ENCODE results near the gene PARP9. TPM values are rescaled to one million over a fixed set of nuclear protein-coding genes. Genes with fewer than 3 reads are reported as not detected.

The PARP9 gene
- total and polyA plus RNA-seq, 2 donors (not counting 1 experiment from before 2014, with no cell fraction given), result 19.6 to 31.2 TPM

DNA sequence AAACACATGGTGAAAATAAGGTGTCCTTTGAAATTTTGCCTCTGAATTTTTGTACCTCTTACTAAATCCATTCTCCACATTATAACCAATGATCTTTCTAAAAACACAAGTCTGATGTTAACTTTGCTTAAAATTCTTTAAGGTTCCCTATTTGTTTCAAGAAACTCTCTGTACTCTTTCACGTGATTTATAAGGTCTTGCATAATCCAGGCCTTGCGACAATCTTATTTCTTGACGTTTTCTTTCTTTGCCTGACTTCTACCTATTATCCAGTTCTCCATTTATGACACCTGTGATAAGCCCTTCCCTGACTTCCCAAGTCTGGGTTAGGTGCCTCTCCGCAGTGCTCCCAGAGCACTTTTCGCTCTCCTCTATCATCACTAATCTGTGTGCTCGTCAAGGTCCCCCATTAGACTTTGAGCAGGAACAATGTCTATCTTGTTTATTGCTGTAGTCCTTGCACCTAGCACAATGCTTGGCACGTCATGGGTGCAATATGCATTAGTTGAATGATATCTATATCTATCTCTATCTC is 25.1 kb downstream of the PARP9 start:
- no peaks in the 10 kb centered on the region for H3K4me1 Mint-ChIP-seq
- Histone ChIP-seq H3K4me2 (replicated peaks; ENCODE audit: low read depth, low read length, poor library complexity, severe bottlenecking) (no peak overlapping the region), H3K79me2 (ENCODE audit: control insufficient read depth, insufficient read depth, low read length) (no peaks in the 10 kb centered on the region), H3K9me3 (ENCODE audit: control extremely low read depth in 1 of 3, control insufficient read depth in 2 of 3, insufficient read depth in 1 of 3, low read length in 2 of 3) (no peaks in the 10 kb centered on the region), H3K27ac (ENCODE audit: low read length in 2 of 2) (no peak overlapping the region), H3K36me3 (replicated peaks in 1 of 2; ENCODE audit: control extremely low read depth in 1 of 2, control insufficient read depth in 1 of 2, extremely low read depth in 1 of 2, insufficient read depth in 2 of 2, low read length in 1 of 2) (peaks cover 20 to 73% of the 10 kb centered on the region in 2 experiments), H2AFZ (ENCODE audit: insufficient read depth, low read depth, low read length, poor library complexity, severe bottlenecking) (no peak overlapping the region), H3K27me3 (replicated peaks in 1 of 4; ENCODE audit: control extremely low read depth in 1 of 4, control insufficient read depth in 3 of 4, insufficient read depth in 4 of 4, low read length in 3 of 4) (no peaks in the 10 kb centered on the region), H4K20me1 (ENCODE audit: control insufficient read depth, insufficient read depth, low read length, poor library complexity, severe bottlenecking) (no peaks in the 10 kb centered on the region), H3K9ac (ENCODE audit: low read length) (no peak overlapping the region), H3K4me1 (ENCODE audit: control insufficient read depth in 2 of 2, insufficient read depth in 2 of 2, low read length in 2 of 2) (no peaks in the 10 kb centered on the region), H3K4me3 (ENCODE audit: control extremely low read depth in 1 of 5, extremely low read depth in 1 of 5, insufficient read depth in 1 of 5, low read depth in 2 of 5, low read length in 4 of 5) (no peak overlapping the region)
- intact Hi-C loops (cut with micrococcal nuclease), result no loop called here
- no peaks in the 10 kb centered on the region for H3K9me3 Mint-ChIP-seq (ENCODE audit: insufficient read depth)
- no peak overlapping the region for H3K4me3 Mint-ChIP-seq
- H3K27ac Mint-ChIP-seq, result no peak overlapping the region
- no peaks in the 10 kb centered on the region for H3K27me3 Mint-ChIP-seq
- no peak for TF ChIP-seq EZH2 (IDR thresholded peaks at IDR 0.05; ENCODE audit: borderline replicate concordance, insufficient read depth, low read depth, low read length, poor library complexity, severe bottlenecking)
- TF ChIP-seq, protein P1, sequence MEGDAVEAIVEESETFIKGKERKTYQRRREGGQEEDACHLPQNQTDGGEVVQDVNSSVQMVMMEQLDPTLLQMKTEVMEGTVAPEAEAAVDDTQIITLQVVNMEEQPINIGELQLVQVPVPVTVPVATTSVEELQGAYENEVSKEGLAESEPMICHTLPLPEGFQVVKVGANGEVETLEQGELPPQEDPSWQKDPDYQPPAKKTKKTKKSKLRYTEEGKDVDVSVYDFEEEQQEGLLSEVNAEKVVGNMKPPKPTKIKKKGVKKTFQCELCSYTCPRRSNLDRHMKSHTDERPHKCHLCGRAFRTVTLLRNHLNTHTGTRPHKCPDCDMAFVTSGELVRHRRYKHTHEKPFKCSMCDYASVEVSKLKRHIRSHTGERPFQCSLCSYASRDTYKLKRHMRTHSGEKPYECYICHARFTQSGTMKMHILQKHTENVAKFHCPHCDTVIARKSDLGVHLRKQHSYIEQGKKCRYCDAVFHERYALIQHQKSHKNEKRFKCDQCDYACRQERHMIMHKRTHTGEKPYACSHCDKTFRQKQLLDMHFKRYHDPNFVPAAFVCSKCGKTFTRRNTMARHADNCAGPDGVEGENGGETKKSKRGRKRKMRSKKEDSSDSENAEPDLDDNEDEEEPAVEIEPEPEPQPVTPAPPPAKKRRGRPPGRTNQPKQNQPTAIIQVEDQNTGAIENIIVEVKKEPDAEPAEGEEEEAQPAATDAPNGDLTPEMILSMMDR (IDR thresholded peaks at IDR 0.05), result no peak
- DNase-seq (no peak), ATAC-seq (ENCODE audit: low read depth) (no peak)
- CTCF ChIA-PET, result no interaction called here
- 82% methylated on average over 3 of the region's 7 CpGs for WGBS (ENCODE audit: insufficient coverage)
- POLR2A ChIA-PET, result interaction anchor here (0.6 kb wide), 2 partner anchors 41 to 103 kb away, joined by 3 read pairs; no protein-coding TSS in a partner anchor

DNA sequence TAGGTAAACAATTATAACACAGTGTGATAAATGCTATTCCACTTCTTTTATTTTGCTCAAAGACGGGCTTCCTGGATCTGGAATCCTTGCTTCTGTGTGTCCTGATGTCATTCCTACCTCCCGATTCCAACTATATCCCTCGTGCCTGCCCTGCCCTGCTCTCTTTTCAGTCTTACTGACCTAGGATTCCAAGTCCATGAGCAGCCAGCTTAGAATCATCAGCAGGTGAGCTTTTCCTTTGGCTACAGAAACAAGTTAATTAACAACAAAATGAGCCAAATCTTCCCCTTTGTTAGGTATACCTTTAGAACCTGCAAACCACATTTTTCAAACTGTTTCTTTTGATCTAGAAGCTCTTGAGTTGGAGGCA is 27.5 kb downstream of the PARP9 start:
- Histone ChIP-seq H3K79me2 (ENCODE audit: control insufficient read depth, insufficient read depth, low read length) (no peaks in the 10 kb centered on the region), H3K4me1 (ENCODE audit: control insufficient read depth in 2 of 2, insufficient read depth in 2 of 2, low read length in 2 of 2) (no peaks in the 10 kb centered on the region), H3K27me3 (replicated peaks in 1 of 4; ENCODE audit: control extremely low read depth in 1 of 4, control insufficient read depth in 3 of 4, insufficient read depth in 4 of 4, low read length in 3 of 4) (no peaks in the 10 kb centered on the region), H3K36me3 (replicated peaks in 1 of 2; ENCODE audit: control extremely low read depth in 1 of 2, control insufficient read depth in 1 of 2, extremely low read depth in 1 of 2, insufficient read depth in 2 of 2, low read length in 1 of 2) (peaks cover 32 to 87% of the 10 kb centered on the region in 2 experiments), H3K9ac (ENCODE audit: low read length) (no peak overlapping the region), H3K27ac (ENCODE audit: low read length in 2 of 2) (no peak overlapping the region), H3K4me3 (ENCODE audit: control extremely low read depth in 1 of 5, extremely low read depth in 1 of 5, insufficient read depth in 1 of 5, low read depth in 2 of 5, low read length in 4 of 5) (no peak overlapping the region), H4K20me1 (ENCODE audit: control insufficient read depth, insufficient read depth, low read length, poor library complexity, severe bottlenecking) (no peaks in the 10 kb centered on the region), H3K4me2 (replicated peaks; ENCODE audit: low read depth, low read length, poor library complexity, severe bottlenecking) (no peak overlapping the region), H2AFZ (ENCODE audit: insufficient read depth, low read depth, low read length, poor library complexity, severe bottlenecking) (no peak overlapping the region), H3K9me3 (ENCODE audit: control extremely low read depth in 1 of 3, control insufficient read depth in 2 of 3, insufficient read depth in 1 of 3, low read length in 2 of 3) (no peaks in the 10 kb centered on the region)
- TF ChIP-seq, protein P1 (IDR thresholded peaks at IDR 0.05), result no peak
- TF ChIP-seq EZH2 (IDR thresholded peaks at IDR 0.05; ENCODE audit: borderline replicate concordance, insufficient read depth, low read depth, low read length, poor library complexity, severe bottlenecking), result no peak
- Mint-ChIP-seq H3K9me3 (ENCODE audit: insufficient read depth) (no peaks in the 10 kb centered on the region), H3K27me3 (no peaks in the 10 kb centered on the region), H3K27ac (no peak overlapping the region), H3K4me3 (no peak overlapping the region), H3K4me1 (no peaks in the 10 kb centered on the region)
- WGBS (ENCODE audit: insufficient coverage), result 93% methylated on average over 3 of the region's 3 CpGs
- no peak for DNase-seq
- intact Hi-C loops (cut with micrococcal nuclease), result no loop called here
- CTCF ChIA-PET, result no interaction called here
- POLR2A ChIA-PET, result no interaction called here
- ATAC-seq (ENCODE audit: low read depth), result no peak

All from B cell (primary cell).